Measurements from ENCODE around the gene CCDC102B.

The CCDC102B gene

GRCh38 chr18:69082499-69082898, 284.6 kb downstream of the CCDC102B start:
- DNase-seq (ENCODE audit: extremely low read depth, insufficient read length), result no peak
- no peaks in the 10 kb centered on the region for H3K36me3 ChIP-seq (ENCODE audit: control insufficient read depth, insufficient read depth, low read length)
- no peaks in the 10 kb centered on the region for H3K27me3 ChIP-seq (replicated peaks; ENCODE audit: control insufficient read depth, insufficient read depth, low read length)
- TF ChIP-seq CTCF (IDR thresholded peaks at IDR 0.05; ENCODE audit: insufficient read depth, low read length, poor library complexity, severe bottlenecking), result no peak
- no peak overlapping the region for H3K4me3 ChIP-seq (replicated peaks; ENCODE audit: low read depth, low read length)

- TF ChIP-seq CTCF (IDR thresholded peaks at IDR 0.05; ENCODE audit: insufficient read depth, low read length, poor library complexity, severe bottlenecking), result no peak
- Histone ChIP-seq H3K27me3 (replicated peaks; ENCODE audit: control insufficient read depth, insufficient read depth, low read length) (no peaks in the 10 kb centered on the region), H3K4me3 (replicated peaks; ENCODE audit: low read depth, low read length) (no peak overlapping the region), H3K36me3 (ENCODE audit: control insufficient read depth, insufficient read depth, low read length) (no peaks in the 10 kb centered on the region)
- DNase-seq (ENCODE audit: extremely low read depth, insufficient read length), result no peak
These were observed 288.1 kb downstream of the CCDC102B start for GRCh38 chr18:69085951-69086350.

- no peaks in the 10 kb centered on the region for H3K27me3 ChIP-seq (replicated peaks; ENCODE audit: control insufficient read depth, insufficient read depth, low read length)
- H3K36me3 ChIP-seq (ENCODE audit: control insufficient read depth, insufficient read depth, low read length), result no peaks in the 10 kb centered on the region
- no peak for DNase-seq (ENCODE audit: extremely low read depth, insufficient read length)
- no peak overlapping the region for H3K4me3 ChIP-seq (replicated peaks; ENCODE audit: low read depth, low read length)
- no peak for TF ChIP-seq CTCF (IDR thresholded peaks at IDR 0.05; ENCODE audit: insufficient read depth, low read length, poor library complexity, severe bottlenecking)
These were observed 291.1 kb downstream of the CCDC102B start for GRCh38 chr18:69088973-69089372.

GRCh38 chr18:69097349-69097748, 299.5 kb downstream of the CCDC102B start:
- DNase-seq (ENCODE audit: extremely low read depth, insufficient read length), result no peak

GRCh38 chr18:69102959-69103358, 305.1 kb downstream of the CCDC102B start:
- Histone ChIP-seq H3K36me3 (ENCODE audit: control insufficient read depth, insufficient read depth, low read length) (no peaks in the 10 kb centered on the region), H3K4me3 (replicated peaks; ENCODE audit: low read depth, low read length) (no peak overlapping the region), H3K27me3 (replicated peaks; ENCODE audit: control insufficient read depth, insufficient read depth, low read length) (no peaks in the 10 kb centered on the region)
- TF ChIP-seq CTCF (IDR thresholded peaks at IDR 0.05; ENCODE audit: insufficient read depth, low read length, poor library complexity, severe bottlenecking), result no peak
- DNase-seq (ENCODE audit: extremely low read depth, insufficient read length), result no peak

More at GRCh38 chr18:69097349-69097748, 299.5 kb downstream of the CCDC102B start:
- Histone ChIP-seq H3K4me3 (replicated peaks; ENCODE audit: low read depth, low read length) (no peak overlapping the region), H3K36me3 (ENCODE audit: control insufficient read depth, insufficient read depth, low read length) (no peaks in the 10 kb centered on the region), H3K27me3 (replicated peaks; ENCODE audit: control insufficient read depth, insufficient read depth, low read length) (no peaks in the 10 kb centered on the region)
- no peak for TF ChIP-seq CTCF (IDR thresholded peaks at IDR 0.05; ENCODE audit: insufficient read depth, low read length, poor library complexity, severe bottlenecking)
